SK-N-SH treated with all-trans-retinoic acid at 6 μM for 48 hours (cell line): Measurements from ENCODE around the gene PLET1.

Experiments used
- ATAC-seq: fragments of 200-7000 bp; cut with Tn5 transposase; 3 replicates; pipeline ENCODE4 v1.9.1; 2020; ENCODE audit warnings: mild to moderate bottlenecking, moderate library complexity
- ARNTL ChIP-seq: fragments of 450-650 bp; formaldehyde crosslinking; IDR thresholded peaks from 2 replicates; pipeline ENCODE4 v1.5.0; 2020; ENCODE audit warnings: low read depth, mild to moderate bottlenecking, moderate library complexity, borderline replicate concordance
- BACH2 ChIP-seq: fragments of 250-450 bp; sonication (Bioruptor Pico); IDR thresholded peaks from 2 replicates; pipeline ENCODE4 v1.9.0; 2021; ENCODE audit warnings: mild to moderate bottlenecking, borderline replicate concordance
- CSDC2 ChIP-seq: fragments of 250-450 bp; sonication (Bioruptor Pico); IDR thresholded peaks from 2 replicates; pipeline ENCODE4 v1.5.0; 2020; ENCODE audit warnings: mild to moderate bottlenecking, moderate library complexity
- ESRRG ChIP-seq: fragments of 250-450 bp; sonication (Bioruptor Pico); IDR thresholded peaks from 2 replicates; pipeline ENCODE4 v1.6.1; 2021; ENCODE audit warnings: mild to moderate bottlenecking
- GLIS3 ChIP-seq: fragments of 250-450 bp; sonication (Bioruptor Pico); IDR thresholded peaks from 2 replicates; pipeline ENCODE4 v1.5.0; 2020; ENCODE audit warnings: mild to moderate bottlenecking, moderate library complexity
- ISL1 ChIP-seq: fragments of 250-450 bp; sonication (Bioruptor Pico); IDR thresholded peaks from 2 replicates; pipeline ENCODE4 v2.1.2; 2022; ENCODE audit warnings: mild to moderate bottlenecking, moderate library complexity
- OSR1 ChIP-seq: fragments of 250-450 bp; sonication (Bioruptor Pico); IDR thresholded peaks from 2 replicates; pipeline ENCODE4 v1.8.0; 2022; ENCODE audit warnings: moderate library complexity, mild to moderate bottlenecking, inconsistent platforms
- PPARA ChIP-seq: fragments of 250-450 bp; sonication (Bioruptor Pico); IDR thresholded peaks from 2 replicates; pipeline ENCODE4 v1.5.0; 2020; ENCODE audit warnings: mild to moderate bottlenecking, borderline replicate concordance
- RARB ChIP-seq: fragments of 250-450 bp; sonication (Bioruptor Pico); IDR thresholded peaks from 2 replicates; pipeline ENCODE4 v1.8.0; 2021; ENCODE audit warnings: mild to moderate bottlenecking, moderate library complexity
- SNAI2 ChIP-seq: fragments of 250-450 bp; sonication (Bioruptor Pico); IDR thresholded peaks from 2 replicates; pipeline ENCODE4 v1.5.0; 2020; ENCODE audit warnings: mild to moderate bottlenecking, moderate library complexity
- TCF4 ChIP-seq: fragments of 250-450 bp; sonication (Bioruptor Pico); IDR thresholded peaks from 2 replicates; pipeline ENCODE4 v1.8.0; 2021; ENCODE audit warnings: mild to moderate bottlenecking, moderate library complexity, borderline replicate concordance
- TOX ChIP-seq: fragments of 250-450 bp; sonication (Bioruptor Pico); IDR thresholded peaks from 2 replicates; pipeline ENCODE4 v1.8.0; 2021; ENCODE audit warnings: mild to moderate bottlenecking, moderate library complexity, borderline replicate concordance
- ZFP3 ChIP-seq: fragments of 250-450 bp; sonication (Bioruptor Pico); IDR thresholded peaks from 2 replicates; pipeline ENCODE4 v1.5.0; 2020; ENCODE audit warnings: mild to moderate bottlenecking, moderate library complexity
- ZFP30 ChIP-seq: fragments of 450-650 bp; formaldehyde crosslinking; IDR thresholded peaks from 2 replicates; pipeline ENCODE4 v1.5.0; 2022; ENCODE audit warnings: mild to moderate bottlenecking, moderate library complexity
- ZNF565 ChIP-seq: fragments of 450-650 bp; formaldehyde crosslinking; conservative IDR thresholded peaks from 2 replicates; pipeline ENCODE4 v1.5.0; 2020; ENCODE audit warnings: low read depth, mild to moderate bottlenecking, moderate library complexity
- ZNF70 ChIP-seq: fragments of 450-650 bp; formaldehyde crosslinking; IDR thresholded peaks from 2 replicates; pipeline ENCODE4 v1.5.0; 2020; ENCODE audit warnings: mild to moderate bottlenecking, moderate library complexity
- ZNF8 ChIP-seq: fragments of 450-650 bp; formaldehyde crosslinking; IDR thresholded peaks from 2 replicates; pipeline ENCODE4 v1.5.0; 2020; ENCODE audit warnings: mild to moderate bottlenecking, moderate library complexity
- TF ChIP-seq, protein P1 (sequence below): fragments of 250-450 bp; sonication (Bioruptor Pico); IDR thresholded peaks from 2 replicates; pipeline ENCODE4 v1.8.0; 2020; ENCODE audit warnings: mild to moderate bottlenecking, moderate library complexity, borderline replicate concordance
- TF ChIP-seq, protein P2 (sequence below): fragments of 250-450 bp; sonication (Bioruptor Pico); IDR thresholded peaks from 2 replicates; pipeline ENCODE4 v1.5.1; 2021; ENCODE audit warnings: mild to moderate bottlenecking, moderate library complexity
- TF ChIP-seq, protein P3 (sequence below): fragments of 250-450 bp; sonication (Bioruptor Pico); IDR thresholded peaks from 2 replicates; pipeline ENCODE4 v1.5.1; 2020; ENCODE audit warnings: low read depth, mild to moderate bottlenecking, moderate library complexity
- TF ChIP-seq, protein P4 (sequence below): fragments of 250-450 bp; sonication (Bioruptor Pico); IDR thresholded peaks from 2 replicates; pipeline ENCODE4 v1.8.0; 2021; ENCODE audit warnings: low read depth, mild to moderate bottlenecking, moderate library complexity, borderline replicate concordance
- TF ChIP-seq, protein P5 (sequence below): fragments of 250-450 bp; sonication (Bioruptor Pico); IDR thresholded peaks from 2 replicates; pipeline ENCODE4 v1.5.0; 2020; ENCODE audit warnings: mild to moderate bottlenecking, moderate library complexity

PLET1 gene

DNA sequence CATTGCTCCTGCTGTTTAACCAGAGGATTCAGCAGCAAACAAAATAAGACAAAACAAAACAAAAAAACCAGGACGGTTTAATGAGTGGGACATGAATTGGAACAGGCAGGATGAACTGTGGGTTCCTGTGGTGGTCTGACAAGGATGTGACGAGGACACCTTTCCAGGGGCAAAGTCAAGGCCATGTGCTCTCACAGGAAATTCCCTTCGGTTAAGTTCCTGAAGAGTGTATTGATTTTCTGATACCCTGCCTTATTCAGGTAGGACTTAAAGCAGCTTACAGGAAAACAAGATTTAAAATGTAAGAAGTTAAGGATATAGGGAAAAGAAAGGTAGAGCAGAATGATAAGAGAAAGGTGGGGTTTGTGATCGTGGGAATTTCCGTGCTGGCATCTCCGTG, 8.5 kb upstream of the PLET1 start:
- ATAC-seq: no peak
- TF ChIP-seq ZNF565: no peak
- TF ChIP-seq CSDC2 (CRISPR knock-in tag): no peak
- TF ChIP-seq ZFP3 (CRISPR knock-in tag): no peak
- TF ChIP-seq, protein P1, sequence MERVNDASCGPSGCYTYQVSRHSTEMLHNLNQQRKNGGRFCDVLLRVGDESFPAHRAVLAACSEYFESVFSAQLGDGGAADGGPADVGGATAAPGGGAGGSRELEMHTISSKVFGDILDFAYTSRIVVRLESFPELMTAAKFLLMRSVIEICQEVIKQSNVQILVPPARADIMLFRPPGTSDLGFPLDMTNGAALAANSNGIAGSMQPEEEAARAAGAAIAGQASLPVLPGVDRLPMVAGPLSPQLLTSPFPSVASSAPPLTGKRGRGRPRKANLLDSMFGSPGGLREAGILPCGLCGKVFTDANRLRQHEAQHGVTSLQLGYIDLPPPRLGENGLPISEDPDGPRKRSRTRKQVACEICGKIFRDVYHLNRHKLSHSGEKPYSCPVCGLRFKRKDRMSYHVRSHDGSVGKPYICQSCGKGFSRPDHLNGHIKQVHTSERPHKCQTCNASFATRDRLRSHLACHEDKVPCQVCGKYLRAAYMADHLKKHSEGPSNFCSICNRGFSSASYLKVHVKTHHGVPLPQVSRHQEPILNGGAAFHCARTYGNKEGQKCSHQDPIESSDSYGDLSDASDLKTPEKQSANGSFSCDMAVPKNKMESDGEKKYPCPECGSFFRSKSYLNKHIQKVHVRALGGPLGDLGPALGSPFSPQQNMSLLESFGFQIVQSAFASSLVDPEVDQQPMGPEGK (CRISPR knock-in tag): no peak
- TF ChIP-seq TCF4: no peak
- no peak for TF ChIP-seq ZFP30 (CRISPR knock-in tag)
- TF ChIP-seq ZNF8 (CRISPR knock-in tag): no peak
- TF ChIP-seq RARB (CRISPR knock-in tag): no peak
- TF ChIP-seq, protein P2, sequence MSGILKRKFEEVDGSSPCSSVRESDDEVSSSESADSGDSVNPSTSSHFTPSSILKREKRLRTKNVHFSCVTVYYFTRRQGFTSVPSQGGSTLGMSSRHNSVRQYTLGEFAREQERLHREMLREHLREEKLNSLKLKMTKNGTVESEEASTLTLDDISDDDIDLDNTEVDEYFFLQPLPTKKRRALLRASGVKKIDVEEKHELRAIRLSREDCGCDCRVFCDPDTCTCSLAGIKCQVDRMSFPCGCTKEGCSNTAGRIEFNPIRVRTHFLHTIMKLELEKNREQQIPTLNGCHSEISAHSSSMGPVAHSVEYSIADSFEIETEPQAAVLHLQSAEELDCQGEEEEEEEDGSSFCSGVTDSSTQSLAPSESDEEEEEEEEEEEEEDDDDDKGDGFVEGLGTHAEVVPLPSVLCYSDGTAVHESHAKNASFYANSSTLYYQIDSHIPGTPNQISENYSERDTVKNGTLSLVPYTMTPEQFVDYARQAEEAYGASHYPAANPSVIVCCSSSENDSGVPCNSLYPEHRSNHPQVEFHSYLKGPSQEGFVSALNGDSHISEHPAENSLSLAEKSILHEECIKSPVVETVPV (CRISPR knock-in tag): no peak
- no peak for TF ChIP-seq OSR1
- no peak for TF ChIP-seq ESRRG (CRISPR knock-in tag)
- no peak for TF ChIP-seq BACH2 (CRISPR knock-in tag)
- no peak for TF ChIP-seq GLIS3
- TF ChIP-seq ZNF70 (CRISPR knock-in tag): no peak
- no peak for TF ChIP-seq SNAI2 (CRISPR knock-in tag)
- TF ChIP-seq PPARA (CRISPR knock-in tag): no peak
- TF ChIP-seq, protein P3, sequence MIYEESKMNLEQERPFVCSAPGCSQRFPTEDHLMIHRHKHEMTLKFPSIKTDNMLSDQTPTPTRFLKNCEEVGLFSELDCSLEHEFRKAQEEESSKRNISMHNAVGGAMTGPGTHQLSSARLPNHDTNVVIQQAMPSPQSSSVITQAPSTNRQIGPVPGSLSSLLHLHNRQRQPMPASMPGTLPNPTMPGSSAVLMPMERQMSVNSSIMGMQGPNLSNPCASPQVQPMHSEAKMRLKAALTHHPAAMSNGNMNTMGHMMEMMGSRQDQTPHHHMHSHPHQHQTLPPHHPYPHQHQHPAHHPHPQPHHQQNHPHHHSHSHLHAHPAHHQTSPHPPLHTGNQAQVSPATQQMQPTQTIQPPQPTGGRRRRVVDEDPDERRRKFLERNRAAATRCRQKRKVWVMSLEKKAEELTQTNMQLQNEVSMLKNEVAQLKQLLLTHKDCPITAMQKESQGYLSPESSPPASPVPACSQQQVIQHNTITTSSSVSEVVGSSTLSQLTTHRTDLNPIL (CRISPR knock-in tag): no peak
- TF ChIP-seq ISL1: no peak
- TF ChIP-seq, protein P4, sequence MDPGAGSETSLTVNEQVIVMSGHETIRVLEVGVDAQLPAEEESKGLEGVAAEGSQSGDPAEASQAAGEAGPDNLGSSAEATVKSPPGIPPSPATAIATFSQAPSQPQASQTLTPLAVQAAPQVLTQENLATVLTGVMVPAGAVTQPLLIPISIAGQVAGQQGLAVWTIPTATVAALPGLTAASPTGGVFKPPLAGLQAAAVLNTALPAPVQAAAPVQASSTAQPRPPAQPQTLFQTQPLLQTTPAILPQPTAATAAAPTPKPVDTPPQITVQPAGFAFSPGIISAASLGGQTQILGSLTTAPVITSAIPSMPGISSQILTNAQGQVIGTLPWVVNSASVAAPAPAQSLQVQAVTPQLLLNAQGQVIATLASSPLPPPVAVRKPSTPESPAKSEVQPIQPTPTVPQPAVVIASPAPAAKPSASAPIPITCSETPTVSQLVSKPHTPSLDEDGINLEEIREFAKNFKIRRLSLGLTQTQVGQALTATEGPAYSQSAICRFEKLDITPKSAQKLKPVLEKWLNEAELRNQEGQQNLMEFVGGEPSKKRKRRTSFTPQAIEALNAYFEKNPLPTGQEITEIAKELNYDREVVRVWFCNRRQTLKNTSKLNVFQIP (CRISPR knock-in tag): no peak

DNA sequence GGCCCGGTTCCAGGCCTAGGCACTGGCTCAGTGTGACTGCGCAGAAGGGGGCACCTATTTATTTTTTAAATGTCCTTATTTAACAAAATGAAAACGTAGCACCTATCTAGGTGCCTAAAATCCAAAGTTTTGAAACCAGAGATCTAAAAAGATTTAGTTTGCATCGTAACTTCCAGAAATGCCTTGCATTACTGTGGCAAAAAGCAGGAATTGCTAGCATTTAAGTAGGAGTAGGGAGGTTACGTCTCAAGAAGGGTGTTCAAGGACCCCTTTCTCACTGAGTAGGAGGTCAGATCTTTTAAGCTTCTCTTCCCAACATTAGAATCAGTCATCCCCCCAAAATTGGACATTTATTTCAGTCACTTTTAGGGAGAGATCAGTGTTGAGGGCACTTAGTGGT, 7.7 kb upstream of the PLET1 start:
- no peak for ATAC-seq
- TF ChIP-seq OSR1 (no peak), TCF4 (no peak), ZNF565 (no peak), TOX (no peak), PPARA (CRISPR knock-in tag) (no peak), SNAI2 (CRISPR knock-in tag) (no peak), BACH2 (CRISPR knock-in tag) (no peak), GLIS3 (no peak), ARNTL (CRISPR knock-in tag) (no peak)
- TF ChIP-seq, protein P5, sequence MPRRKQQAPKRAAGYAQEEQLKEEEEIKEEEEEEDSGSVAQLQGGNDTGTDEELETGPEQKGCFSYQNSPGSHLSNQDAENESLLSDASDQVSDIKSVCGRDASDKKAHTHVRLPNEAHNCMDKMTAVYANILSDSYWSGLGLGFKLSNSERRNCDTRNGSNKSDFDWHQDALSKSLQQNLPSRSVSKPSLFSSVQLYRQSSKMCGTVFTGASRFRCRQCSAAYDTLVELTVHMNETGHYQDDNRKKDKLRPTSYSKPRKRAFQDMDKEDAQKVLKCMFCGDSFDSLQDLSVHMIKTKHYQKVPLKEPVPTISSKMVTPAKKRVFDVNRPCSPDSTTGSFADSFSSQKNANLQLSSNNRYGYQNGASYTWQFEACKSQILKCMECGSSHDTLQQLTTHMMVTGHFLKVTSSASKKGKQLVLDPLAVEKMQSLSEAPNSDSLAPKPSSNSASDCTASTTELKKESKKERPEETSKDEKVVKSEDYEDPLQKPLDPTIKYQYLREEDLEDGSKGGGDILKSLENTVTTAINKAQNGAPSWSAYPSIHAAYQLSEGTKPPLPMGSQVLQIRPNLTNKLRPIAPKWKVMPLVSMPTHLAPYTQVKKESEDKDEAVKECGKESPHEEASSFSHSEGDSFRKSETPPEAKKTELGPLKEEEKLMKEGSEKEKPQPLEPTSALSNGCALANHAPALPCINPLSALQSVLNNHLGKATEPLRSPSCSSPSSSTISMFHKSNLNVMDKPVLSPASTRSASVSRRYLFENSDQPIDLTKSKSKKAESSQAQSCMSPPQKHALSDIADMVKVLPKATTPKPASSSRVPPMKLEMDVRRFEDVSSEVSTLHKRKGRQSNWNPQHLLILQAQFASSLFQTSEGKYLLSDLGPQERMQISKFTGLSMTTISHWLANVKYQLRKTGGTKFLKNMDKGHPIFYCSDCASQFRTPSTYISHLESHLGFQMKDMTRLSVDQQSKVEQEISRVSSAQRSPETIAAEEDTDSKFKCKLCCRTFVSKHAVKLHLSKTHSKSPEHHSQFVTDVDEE (CRISPR knock-in tag): no peak
- TF ChIP-seq, protein P4 (CRISPR knock-in tag): no peak
- TF ChIP-seq, protein P3 (CRISPR knock-in tag): no peak
